H9 (cell line): Measurements from ENCODE around the gene CD80. TPM values are rescaled to one million over a fixed set of nuclear protein-coding genes. Genes with fewer than 3 reads are reported as not detected.

Experiments used
- DNase-seq: peaks from one replicate; pipeline ENCODE4 v3.0.0-alpha.2; 2017
- H2AFZ ChIP-seq: one replicate; pipeline ENCODE4 v1.6.1; 2013; ENCODE audit warnings: mild to moderate bottlenecking, low read length, control low read depth, moderate library complexity
- H2AK5ac ChIP-seq: 2 replicates; pipeline ENCODE4 v1.6.1; 2013; ENCODE audit warnings: low read length, control low read depth, mixed read lengths; ENCODE audit not compliant: insufficient read length
- H2BK120ac ChIP-seq: one replicate; pipeline ENCODE4 v1.6.1; 2013; ENCODE audit warnings: low read depth, mild to moderate bottlenecking, low read length, control low read depth, inconsistent platforms; ENCODE audit not compliant: poor library complexity, severe bottlenecking
- H2BK12ac ChIP-seq: 2 replicates; pipeline ENCODE4 v1.6.1; 2013; ENCODE audit warnings: low read length, control low read depth, mixed read lengths, low read depth; ENCODE audit not compliant: insufficient read length
- H2BK15ac ChIP-seq: 2 replicates; pipeline ENCODE4 v1.6.1; 2013; ENCODE audit warnings: low read depth, low read length, control low read depth
- H2BK20ac ChIP-seq: one replicate; pipeline ENCODE4 v1.6.1; 2013; ENCODE audit warnings: low read depth, mild to moderate bottlenecking, low read length, control low read depth, inconsistent platforms; ENCODE audit not compliant: poor library complexity, severe bottlenecking
- H2BK5ac ChIP-seq: 2 replicates; pipeline ENCODE4 v1.6.1; 2013; ENCODE audit warnings: low read length, control low read depth, mixed read lengths; ENCODE audit not compliant: insufficient read length
- H3K14ac ChIP-seq: 2 replicates; pipeline ENCODE4 v1.6.1; 2013; ENCODE audit warnings: low read length, control low read depth; ENCODE audit not compliant: insufficient read depth
- H3K18ac ChIP-seq: 2 replicates; pipeline ENCODE4 v1.6.1; 2013; ENCODE audit warnings: low read depth, mild to moderate bottlenecking, mixed read lengths, low read length, control low read depth; ENCODE audit not compliant: insufficient read length
- H3K23ac ChIP-seq: 2 replicates; pipeline ENCODE4 v1.6.1; 2013; ENCODE audit warnings: low read length, control low read depth, mixed read lengths, low read depth; ENCODE audit not compliant: insufficient read length
- H3K23me2 ChIP-seq: 2 replicates; pipeline ENCODE4 v1.6.1; 2013; ENCODE audit warnings: low read depth, mild to moderate bottlenecking, mixed read lengths, low read length, control low read depth; ENCODE audit not compliant: insufficient read length, poor library complexity, severe bottlenecking
- H3K27ac ChIP-seq: 2 replicates; pipeline ENCODE4 v1.5.1; 2013; ENCODE audit warnings: low read length, control low read depth, mixed read lengths, low read depth; ENCODE audit not compliant: insufficient read length
- H3K27me3 ChIP-seq: 2 replicates; pipeline ENCODE4 v1.6.1; 2013; ENCODE audit warnings: low read length, control low read depth, inconsistent platforms; ENCODE audit not compliant: insufficient read depth
- H3K4ac ChIP-seq: 2 replicates; pipeline ENCODE4 v1.6.1; 2013; ENCODE audit warnings: low read depth, mild to moderate bottlenecking, control low read depth, inconsistent platforms, low read length, moderate library complexity
- H3K4me1 ChIP-seq: 2 replicates; pipeline ENCODE4 v1.6.1; 2013; ENCODE audit warnings: low read length, control low read depth, inconsistent platforms; ENCODE audit not compliant: insufficient read depth
- H3K4me2 ChIP-seq: 2 replicates; pipeline ENCODE4 v1.6.1; 2013; ENCODE audit warnings: low read length, control low read depth, mixed read lengths; ENCODE audit not compliant: insufficient read length, insufficient read depth
- H3K56ac ChIP-seq: 2 replicates; pipeline ENCODE4 v1.6.1; 2013; ENCODE audit warnings: low read depth, mild to moderate bottlenecking, mixed read lengths, low read length, control low read depth; ENCODE audit not compliant: insufficient read length
- H3K79me1 ChIP-seq: 2 replicates; pipeline ENCODE4 v1.6.1; 2013; ENCODE audit warnings: low read depth, mild to moderate bottlenecking, moderate library complexity, low read length, control low read depth, inconsistent platforms; ENCODE audit not compliant: insufficient read depth, poor library complexity, severe bottlenecking
- H3K79me2 ChIP-seq: 2 replicates; pipeline ENCODE4 v1.6.1; 2013; ENCODE audit warnings: low read length, control low read depth, inconsistent platforms; ENCODE audit not compliant: insufficient read depth
- H3K9ac ChIP-seq: 2 replicates; pipeline ENCODE4 v1.6.1; 2013; ENCODE audit warnings: low read length, control low read depth, mixed read lengths; ENCODE audit not compliant: insufficient read length; ENCODE audit errors: extremely low read depth
- H3K9me3 ChIP-seq: one replicate; pipeline ENCODE4 v1.6.1; 2013; ENCODE audit warnings: low read depth, low read length, inconsistent platforms; ENCODE audit not compliant: control insufficient read depth
- H3T11ph ChIP-seq: one replicate; pipeline ENCODE4 v1.6.1; 2013; ENCODE audit warnings: mild to moderate bottlenecking, low read length, control low read depth, inconsistent platforms
- H4K20me1 ChIP-seq: one replicate; pipeline ENCODE4 v1.6.1; 2013; ENCODE audit not compliant: control insufficient read depth, insufficient read length, insufficient read depth
- H4K5ac ChIP-seq: 2 replicates; pipeline ENCODE4 v1.6.1; 2013; ENCODE audit warnings: low read depth, mild to moderate bottlenecking, mixed read lengths, low read length, control low read depth; ENCODE audit not compliant: insufficient read length
- H4K8ac ChIP-seq: replicated peaks from 2 replicates; pipeline ENCODE4 v1.6.1; 2013; ENCODE audit warnings: low read length, control low read depth, mixed read lengths, low read depth; ENCODE audit not compliant: insufficient read length
- H4K91ac ChIP-seq: 2 replicates; pipeline ENCODE4 v1.6.1; 2013; ENCODE audit warnings: low read depth, mild to moderate bottlenecking, moderate library complexity, mixed read lengths, low read length, control low read depth; ENCODE audit not compliant: insufficient read length
- H3K27ac Mint-ChIP-seq, 3 experiments: 2 replicates in 2 of 3; 3 replicates in 1 of 3; pipeline ENCODE4 v1.8.0; 2020 to 2021; ENCODE audit warnings: mixed read lengths in 3 of 3, mild to moderate bottlenecking in 1 of 3, moderate library complexity in 1 of 3
- H3K27me3 Mint-ChIP-seq: 2 replicates; pipeline ENCODE4 v1.8.0; 2021; ENCODE audit warnings: low read depth, mild to moderate bottlenecking, moderate library complexity, mixed read lengths
- H3K36me3 Mint-ChIP-seq, 3 experiments: 2 replicates in 2 of 3; 3 replicates in 1 of 3; pipeline ENCODE4 v1.8.0; 2020 to 2021; ENCODE audit warnings: low read depth in 3 of 3, mixed read lengths in 3 of 3; ENCODE audit not compliant: insufficient read depth in 1 of 3
- H3K4me1 Mint-ChIP-seq, 2 experiments: 2 replicates each; pipeline ENCODE4 v1.8.0; 2020; ENCODE audit warnings: mixed read lengths in 2 of 2
- H3K4me3 Mint-ChIP-seq, 2 experiments: 2 replicates in 1 of 2; 3 replicates in 1 of 2; pipeline ENCODE4 v1.8.0; 2020 to 2021; ENCODE audit warnings: mild to moderate bottlenecking in 2 of 2, mixed read lengths in 2 of 2, moderate library complexity in 1 of 2
- H3K9me3 Mint-ChIP-seq, 2 experiments: 2 replicates in 1 of 2; 3 replicates in 1 of 2; pipeline ENCODE4 v1.8.0; 2020; ENCODE audit warnings: mild to moderate bottlenecking in 2 of 2, mixed read lengths in 2 of 2, moderate library complexity in 1 of 2
- WGBS: extraction: QIAGEN DNeasy Blood & Tissue Kit; methylation state at CpG from one replicate; pipeline ENCODE4 v1.1.7; 2013; ENCODE audit warnings: missing lambda C conversion rate, low lambda C conversion rate, mixed read lengths; ENCODE audit not compliant: insufficient read length; ENCODE audit errors: extremely low coverage; 5-methylcytosine and 5-hydroxymethylcytosine counted together
- total RNA-seq: library from RNA; stranded (reverse); gene quantifications from 2 replicates; pipeline ENCODE4 v1.2.1, GENCODE V29; 2021
- TF ChIP-seq, protein P1 (sequence below): fragments of 200-600 bp; sonication (generic); conservative IDR thresholded peaks from 3 replicates; pipeline ENCODE4 v1.8.0; 2021; ENCODE audit warnings: antibody characterized with exemption, mild to moderate bottlenecking

The CD80 gene
- total RNA-seq, 1 experiment from 2014 or later = not detected

DNA sequence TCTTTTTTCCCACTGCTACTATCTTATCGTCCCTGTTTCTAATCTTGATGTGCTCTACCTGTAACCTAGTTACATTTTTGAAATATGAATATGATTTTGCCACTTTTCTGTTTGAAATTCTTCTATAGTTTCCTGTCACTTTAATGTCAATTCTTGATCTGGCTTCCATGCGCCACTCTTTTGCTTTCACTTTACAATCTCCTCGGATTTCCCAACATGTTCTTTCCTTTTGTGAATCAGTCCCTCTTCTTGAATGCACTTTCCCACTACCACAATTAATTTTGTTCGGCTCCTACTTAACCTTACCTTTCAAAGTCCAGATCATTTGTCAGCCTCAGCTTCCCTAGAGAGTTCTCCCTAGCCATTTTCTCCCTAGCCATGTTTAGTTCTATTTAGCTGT, 52.8 kb downstream of the CD80 start:
- Histone ChIP-seq H2BK20ac (no peak overlapping the region), H3K9ac (no peak overlapping the region), H2BK120ac (no peak overlapping the region), H3K79me2 (no peaks in the 10 kb centered on the region), H3K56ac (no peak overlapping the region), H3K23me2 (no peaks in the 10 kb centered on the region), H3K4ac (no peak overlapping the region), H2AFZ (no peak overlapping the region), H3K18ac (no peak overlapping the region), H4K91ac (no peak overlapping the region), H3K4me1 (no peaks in the 10 kb centered on the region), H4K8ac (no peak overlapping the region), H2BK15ac (no peak overlapping the region), H2BK5ac (no peak overlapping the region), H3T11ph (no peak overlapping the region), H3K14ac (no peak overlapping the region), H4K5ac (no peak overlapping the region), H2AK5ac (no peak overlapping the region), H3K27me3 (no peaks in the 10 kb centered on the region), H2BK12ac (no peak overlapping the region), H3K79me1 (no peaks in the 10 kb centered on the region), H3K4me2 (no peak overlapping the region), H4K20me1 (no peaks in the 10 kb centered on the region), H3K27ac (no peak overlapping the region), H3K23ac (no peak overlapping the region), H3K9me3 (no peaks in the 10 kb centered on the region)
- WGBS = no CpG with 5 or more reads among the region's 4 CpGs
- Mint-ChIP-seq H3K27ac (no peak overlapping the region), H3K4me3 (no peak overlapping the region), H3K4me1 (no peaks in the 10 kb centered on the region), H3K9me3 (no peaks in the 10 kb centered on the region), H3K36me3 (peaks cover 11 to 61% (median 61%) of the 10 kb centered on the region in 3 experiments; a peak in 6 of 7 replicates), H3K27me3 (no peaks in the 10 kb centered on the region)
- DNase-seq = no peak
- TF ChIP-seq, protein P1, sequence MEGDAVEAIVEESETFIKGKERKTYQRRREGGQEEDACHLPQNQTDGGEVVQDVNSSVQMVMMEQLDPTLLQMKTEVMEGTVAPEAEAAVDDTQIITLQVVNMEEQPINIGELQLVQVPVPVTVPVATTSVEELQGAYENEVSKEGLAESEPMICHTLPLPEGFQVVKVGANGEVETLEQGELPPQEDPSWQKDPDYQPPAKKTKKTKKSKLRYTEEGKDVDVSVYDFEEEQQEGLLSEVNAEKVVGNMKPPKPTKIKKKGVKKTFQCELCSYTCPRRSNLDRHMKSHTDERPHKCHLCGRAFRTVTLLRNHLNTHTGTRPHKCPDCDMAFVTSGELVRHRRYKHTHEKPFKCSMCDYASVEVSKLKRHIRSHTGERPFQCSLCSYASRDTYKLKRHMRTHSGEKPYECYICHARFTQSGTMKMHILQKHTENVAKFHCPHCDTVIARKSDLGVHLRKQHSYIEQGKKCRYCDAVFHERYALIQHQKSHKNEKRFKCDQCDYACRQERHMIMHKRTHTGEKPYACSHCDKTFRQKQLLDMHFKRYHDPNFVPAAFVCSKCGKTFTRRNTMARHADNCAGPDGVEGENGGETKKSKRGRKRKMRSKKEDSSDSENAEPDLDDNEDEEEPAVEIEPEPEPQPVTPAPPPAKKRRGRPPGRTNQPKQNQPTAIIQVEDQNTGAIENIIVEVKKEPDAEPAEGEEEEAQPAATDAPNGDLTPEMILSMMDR = no peak
